ENCODE data around the gene TMEM236. TPM values are rescaled to one million over a fixed set of nuclear protein-coding genes. Genes with fewer than 3 reads are reported as not detected.

Gene TMEM236
- total RNA-seq, 2 donors from 2014 or later: 0.14 to 0.45 TPM

GRCh38 chr10:17805921-17806577 is 54.0 kb downstream of the TMEM236 start:
- Histone ChIP-seq H3K4me1 (replicated peaks) (no peaks in the 10 kb centered on the region), H3K9me3 (no peaks in the 10 kb centered on the region), H3K27ac (no peak overlapping the region), H3K4me3 (no peak overlapping the region), H3K27me3 (replicated peaks; ENCODE audit: insufficient read depth) (no peaks in the 10 kb centered on the region), H3K36me3 (no peaks in the 10 kb centered on the region)
- intact Hi-C loops (cut with DNase I): no loop called here
- no peak for DNase-seq (ENCODE audit: low spot score)
- WGBS: 42% methylated on average over 7 of the region's 7 CpGs
- TF ChIP-seq CTCF (IDR thresholded peaks at IDR 0.05) (no peak), POLR2AphosphoS5 (IDR thresholded peaks at IDR 0.05) (no peak), POLR2A (IDR thresholded peaks at IDR 0.05) (no peak)

GRCh38 chr10:17808971-17809841 is 57.2 kb downstream of the TMEM236 start, which contains the start of gene MRC1:
TSS of gene MRC1 (plus strand) at chr10:17809348. CDS start at chr10:17809466, 118 bp downstream.
- H3K36me3 ChIP-seq: no peaks in the 10 kb centered on the region
- no peaks in the 10 kb centered on the region for H3K9me3 ChIP-seq
- intact Hi-C loops (cut with DNase I): no loop called here
- no peaks in the 10 kb centered on the region for H3K4me1 ChIP-seq (replicated peaks)
- no peaks in the 10 kb centered on the region for H3K27me3 ChIP-seq (replicated peaks; ENCODE audit: insufficient read depth)
- TF ChIP-seq POLR2A (IDR thresholded peaks at IDR 0.05) (no peak), CTCF (IDR thresholded peaks at IDR 0.05) (no peak), POLR2AphosphoS5 (IDR thresholded peaks at IDR 0.05) (no peak)
- WGBS: 65% methylated on average over 23 of the region's 23 CpGs
- H3K4me3 ChIP-seq: no peak within 1 kb of the TSS
- H3K27ac ChIP-seq: no peak within 1 kb of the TSS
- DNase-seq (ENCODE audit: low spot score): no peak

- no peaks in the 10 kb centered on the region for H3K4me1 ChIP-seq (replicated peaks)
- intact Hi-C loops (cut with DNase I): no loop called here
- H3K4me3 ChIP-seq: no peak overlapping the region
- no peak for DNase-seq (ENCODE audit: low spot score)
- TF ChIP-seq POLR2A (IDR thresholded peaks at IDR 0.05) (no peak), POLR2AphosphoS5 (IDR thresholded peaks at IDR 0.05) (no peak), CTCF (IDR thresholded peaks at IDR 0.05) (no peak)
- H3K9me3 ChIP-seq: no peaks in the 10 kb centered on the region
- 79% methylated on average over 4 of the region's 4 CpGs for WGBS
- H3K27me3 ChIP-seq (replicated peaks; ENCODE audit: insufficient read depth): no peaks in the 10 kb centered on the region
- no peaks in the 10 kb centered on the region for H3K36me3 ChIP-seq
- H3K27ac ChIP-seq: no peak overlapping the region
These were observed 59.3 kb downstream of the TMEM236 start for GRCh38 chr10:17811146-17811865.

- no peaks in the 10 kb centered on the region for H3K4me1 ChIP-seq (replicated peaks)
- no peaks in the 10 kb centered on the region for H3K36me3 ChIP-seq
- DNase-seq (ENCODE audit: low spot score): no peak
- intact Hi-C loops (cut with DNase I): no loop called here
- 46% methylated on average over 5 of the region's 5 CpGs for WGBS
- no peaks in the 10 kb centered on the region for H3K9me3 ChIP-seq
- H3K27ac ChIP-seq: no peak overlapping the region
- no peak for TF ChIP-seq CTCF (IDR thresholded peaks at IDR 0.05)
- TF ChIP-seq POLR2A (IDR thresholded peaks at IDR 0.05): no peak
- TF ChIP-seq POLR2AphosphoS5 (IDR thresholded peaks at IDR 0.05): no peak
- H3K4me3 ChIP-seq: no peak overlapping the region
- H3K27me3 ChIP-seq (replicated peaks; ENCODE audit: insufficient read depth): no peaks in the 10 kb centered on the region
These were observed 63.0 kb downstream of the TMEM236 start for GRCh38 chr10:17814973-17815372.
